ENCODE measurements around the gene SH2D2A.

The SH2D2A gene

DNA sequence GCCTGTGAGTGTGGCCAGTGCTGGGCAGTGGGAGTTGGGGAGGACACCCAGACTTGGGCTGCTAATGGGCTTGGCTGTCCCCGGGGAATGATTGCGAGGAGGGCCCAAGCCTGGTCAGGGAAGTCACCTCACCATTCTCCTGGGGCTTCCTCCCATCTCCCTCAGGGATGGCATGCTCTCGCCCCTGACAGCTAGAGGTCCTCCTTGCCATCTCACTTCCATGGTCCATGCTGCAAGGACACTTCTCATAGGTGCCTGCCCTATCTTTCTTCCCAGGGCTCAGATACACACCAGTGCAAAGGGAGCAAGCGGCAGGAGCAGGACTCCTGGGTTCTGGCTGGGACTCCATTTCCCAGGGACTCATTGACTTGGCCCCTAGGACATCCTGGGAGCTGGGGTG is 48.1 kb upstream of the SH2D2A start:
- Histone ChIP-seq H3K79me2 (ENCODE audit: insufficient read depth, low read length) (no peaks in the 10 kb centered on the region), H3K27ac (ENCODE audit: low read depth, low read length) (no peak overlapping the region), H4K20me1 (ENCODE audit: low read depth, low read length) (no peaks in the 10 kb centered on the region), H3K27me3 (ENCODE audit: low read length) (no peaks in the 10 kb centered on the region), H3K4me3 (ENCODE audit: insufficient read depth, low read length, poor library complexity, severe bottlenecking) (no peak overlapping the region), H3K36me3 (ENCODE audit: low read length) (no peaks in the 10 kb centered on the region), H3K9me2 (replicated peaks; ENCODE audit: insufficient read depth, low read length) (no peaks in the 10 kb centered on the region), H3K9ac (ENCODE audit: low read length) (no peak overlapping the region), H3F3A (ENCODE audit: insufficient read depth) (no peaks in the 10 kb centered on the region), H3K4me2 (ENCODE audit: low read depth, low read length, poor library complexity, severe bottlenecking) (no peak overlapping the region), H3K9me3 (ENCODE audit: insufficient read depth, low read length) (no peaks in the 10 kb centered on the region), H2AFZ (ENCODE audit: low read depth, low read length, severe bottlenecking) (no peak overlapping the region)
- no peak for TF ChIP-seq EZH2phosphoT487 (conservative IDR thresholded peaks at IDR 0.05; ENCODE audit: low read length)
- TF ChIP-seq, protein P1, sequence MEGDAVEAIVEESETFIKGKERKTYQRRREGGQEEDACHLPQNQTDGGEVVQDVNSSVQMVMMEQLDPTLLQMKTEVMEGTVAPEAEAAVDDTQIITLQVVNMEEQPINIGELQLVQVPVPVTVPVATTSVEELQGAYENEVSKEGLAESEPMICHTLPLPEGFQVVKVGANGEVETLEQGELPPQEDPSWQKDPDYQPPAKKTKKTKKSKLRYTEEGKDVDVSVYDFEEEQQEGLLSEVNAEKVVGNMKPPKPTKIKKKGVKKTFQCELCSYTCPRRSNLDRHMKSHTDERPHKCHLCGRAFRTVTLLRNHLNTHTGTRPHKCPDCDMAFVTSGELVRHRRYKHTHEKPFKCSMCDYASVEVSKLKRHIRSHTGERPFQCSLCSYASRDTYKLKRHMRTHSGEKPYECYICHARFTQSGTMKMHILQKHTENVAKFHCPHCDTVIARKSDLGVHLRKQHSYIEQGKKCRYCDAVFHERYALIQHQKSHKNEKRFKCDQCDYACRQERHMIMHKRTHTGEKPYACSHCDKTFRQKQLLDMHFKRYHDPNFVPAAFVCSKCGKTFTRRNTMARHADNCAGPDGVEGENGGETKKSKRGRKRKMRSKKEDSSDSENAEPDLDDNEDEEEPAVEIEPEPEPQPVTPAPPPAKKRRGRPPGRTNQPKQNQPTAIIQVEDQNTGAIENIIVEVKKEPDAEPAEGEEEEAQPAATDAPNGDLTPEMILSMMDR (IDR thresholded peaks at IDR 0.05; ENCODE audit: insufficient read depth, low read length, poor library complexity, severe bottlenecking) = no peak

GRCh38 chr1:156863631-156864030 is 47.0 kb upstream of the SH2D2A start:
- Histone ChIP-seq H2AFZ (ENCODE audit: low read depth, low read length, severe bottlenecking) (no peak overlapping the region), H3K9ac (ENCODE audit: low read length) (no peak overlapping the region), H3K27ac (ENCODE audit: low read depth, low read length) (no peak overlapping the region)

DNA sequence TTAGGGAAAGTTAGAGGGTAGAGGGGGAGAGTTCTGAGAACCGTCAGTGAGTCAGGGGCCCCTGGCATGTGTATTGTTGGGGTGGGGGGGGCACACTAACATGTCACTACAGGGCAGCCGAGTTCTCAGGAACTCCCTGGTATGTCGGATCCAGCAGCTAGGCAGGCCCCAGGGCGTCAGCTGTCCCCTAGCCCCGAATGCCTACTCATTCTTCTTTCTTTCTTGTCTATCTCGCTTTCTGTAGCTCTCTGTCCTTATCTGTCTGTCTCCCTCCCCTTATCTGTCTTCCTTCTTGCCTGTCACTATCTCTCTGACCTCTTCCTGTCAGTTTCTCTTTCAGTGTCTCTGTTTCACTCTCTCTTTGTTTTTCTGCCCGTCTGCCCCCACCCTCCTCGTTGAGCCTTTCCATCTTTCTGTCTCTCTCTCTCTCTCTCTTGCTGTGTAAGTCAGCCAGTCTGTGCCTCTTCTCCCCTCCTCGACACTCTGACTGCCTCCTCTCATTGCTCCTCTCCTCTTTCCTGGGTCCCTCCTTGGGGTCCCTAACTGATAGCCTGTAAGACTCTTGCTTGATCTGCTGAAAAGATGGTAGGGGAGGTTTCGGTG is 46.5 kb upstream of the SH2D2A start:
- Histone ChIP-seq H3K9ac (ENCODE audit: low read length) (no peak overlapping the region), H2AFZ (ENCODE audit: low read depth, low read length, severe bottlenecking) (no peak overlapping the region), H3K9me2 (replicated peaks; ENCODE audit: insufficient read depth, low read length) (no peaks in the 10 kb centered on the region), H3F3A (ENCODE audit: insufficient read depth) (no peaks in the 10 kb centered on the region), H3K79me2 (ENCODE audit: insufficient read depth, low read length) (no peaks in the 10 kb centered on the region), H3K27ac (ENCODE audit: low read depth, low read length) (no peak overlapping the region), H3K27me3 (ENCODE audit: low read length) (no peaks in the 10 kb centered on the region), H3K4me2 (ENCODE audit: low read depth, low read length, poor library complexity, severe bottlenecking) (no peak overlapping the region), H3K36me3 (ENCODE audit: low read length) (no peaks in the 10 kb centered on the region), H3K4me3 (ENCODE audit: insufficient read depth, low read length, poor library complexity, severe bottlenecking) (no peak overlapping the region), H4K20me1 (ENCODE audit: low read depth, low read length) (no peaks in the 10 kb centered on the region), H3K9me3 (ENCODE audit: insufficient read depth, low read length) (no peaks in the 10 kb centered on the region)
- TF ChIP-seq EZH2phosphoT487 (conservative IDR thresholded peaks at IDR 0.05; ENCODE audit: low read length) = no peak
- TF ChIP-seq, protein P1 (IDR thresholded peaks at IDR 0.05; ENCODE audit: insufficient read depth, low read length, poor library complexity, severe bottlenecking) = no peak

More at GRCh38 chr1:156863631-156864030, 47.0 kb upstream of the SH2D2A start:
- TF ChIP-seq EZH2phosphoT487 (conservative IDR thresholded peaks at IDR 0.05; ENCODE audit: low read length) = no peak
- TF ChIP-seq, protein P1 (IDR thresholded peaks at IDR 0.05; ENCODE audit: insufficient read depth, low read length, poor library complexity, severe bottlenecking) = no peak
- Histone ChIP-seq H3K4me3 (ENCODE audit: insufficient read depth, low read length, poor library complexity, severe bottlenecking) (no peak overlapping the region), H3F3A (ENCODE audit: insufficient read depth) (no peaks in the 10 kb centered on the region), H4K20me1 (ENCODE audit: low read depth, low read length) (no peaks in the 10 kb centered on the region), H3K9me3 (ENCODE audit: insufficient read depth, low read length) (no peaks in the 10 kb centered on the region), H3K9me2 (replicated peaks; ENCODE audit: insufficient read depth, low read length) (no peaks in the 10 kb centered on the region), H3K4me2 (ENCODE audit: low read depth, low read length, poor library complexity, severe bottlenecking) (no peak overlapping the region), H3K36me3 (ENCODE audit: low read length) (no peaks in the 10 kb centered on the region), H3K79me2 (ENCODE audit: insufficient read depth, low read length) (no peaks in the 10 kb centered on the region), H3K27me3 (ENCODE audit: low read length) (no peaks in the 10 kb centered on the region)

All from SU-DHL-6 (cell line).